Measurements from ENCODE around the gene GRPEL1.
A peak's percentile ranks its signal among the peaks of the same experiment; 100 is the strongest.

GRPEL1 gene

GRCh38 chr4:7049295-7049694 is 18.6 kb downstream of the GRPEL1 start:
- Histone ChIP-seq H3K4me1 (ENCODE audit: control insufficient read depth, insufficient read depth, low read length) (peaks cover 3% of the 10 kb centered on the region; the same call in 1 of the 2 replicates), H3K4me3 (ENCODE audit: low read depth, low read length) (no peak overlapping the region), H3K36me3 (ENCODE audit: control insufficient read depth in 2 of 2, insufficient read depth in 1 of 2, low read length in 2 of 2) (peaks cover 0 to 42% of the 10 kb centered on the region in 2 experiments; a peak in 1 of 3 replicates), H3K27ac (ENCODE audit: extremely low read depth, low read depth, low read length) (no peak overlapping the region), H3K9me3 (ENCODE audit: control insufficient read depth, insufficient read depth, low read depth, low read length) (no peaks in the 10 kb centered on the region)
- TF ChIP-seq PRDM6 (tag by site-specific recombination; IDR thresholded peaks at IDR 0.05) = no peak
- no peak for TF ChIP-seq ZNF274 (IDR thresholded peaks at IDR 0.05; ENCODE audit: low read length)
- TF ChIP-seq ZNF274 (tag by site-specific recombination; IDR thresholded peaks at IDR 0.05; ENCODE audit: borderline replicate concordance) = no peak
- TF ChIP-seq AEBP2 (tag by site-specific recombination; IDR thresholded peaks at IDR 0.05; ENCODE audit: borderline replicate concordance) = no peak
- TF ChIP-seq ZBTB21 (tag by site-specific recombination; IDR thresholded peaks at IDR 0.05) = no peak
- no peak for TF ChIP-seq ZNF776 (tag by site-specific recombination; IDR thresholded peaks at IDR 0.05; ENCODE audit: borderline replicate concordance)
- TF ChIP-seq BCL11A (tag by site-specific recombination; IDR thresholded peaks at IDR 0.05; ENCODE audit: low read depth) = no peak
- no peak for TF ChIP-seq ZNF580 (tag by site-specific recombination; IDR thresholded peaks at IDR 0.05)
- TF ChIP-seq ZNF548 (tag by site-specific recombination; IDR thresholded peaks at IDR 0.05) = no peak
- no peak for TF ChIP-seq TCF7L2 (IDR thresholded peaks at IDR 0.05; ENCODE audit: borderline replicate concordance, low read depth, low read length)
- no peak for TF ChIP-seq ZSCAN16 (tag by site-specific recombination; IDR thresholded peaks at IDR 0.05)
- ChIA-PET CTCF (no interaction called here), POLR2A (no interaction called here)

GRCh38 chr4:7048642-7049041 is 19.2 kb downstream of the GRPEL1 start:
- Histone ChIP-seq H3K9me3 (ENCODE audit: control insufficient read depth, insufficient read depth, low read depth, low read length) (no peaks in the 10 kb centered on the region), H3K4me3 (ENCODE audit: low read depth, low read length) (no peak overlapping the region), H3K36me3 (ENCODE audit: control insufficient read depth in 2 of 2, insufficient read depth in 1 of 2, low read length in 2 of 2) (peaks cover 0 to 35% of the 10 kb centered on the region in 2 experiments; a peak in 1 of 3 replicates), H3K4me1 (ENCODE audit: control insufficient read depth, insufficient read depth, low read length) (peaks cover 3% of the 10 kb centered on the region; the same call in 1 of the 2 replicates), H3K27ac (ENCODE audit: extremely low read depth, low read depth, low read length) (no peak overlapping the region)
- ChIA-PET CTCF (no interaction called here), POLR2A (no interaction called here)
- no peak for TF ChIP-seq ZNF521 (tag by site-specific recombination; IDR thresholded peaks at IDR 0.05)
- no peak for TF ChIP-seq ZNF670 (tag by site-specific recombination; IDR thresholded peaks at IDR 0.05; ENCODE audit: low read depth)
- TF ChIP-seq ZNF600 (tag by site-specific recombination; IDR thresholded peaks at IDR 0.05) = peak; percentile 53; the same call in 1 of the 2 replicates

GRCh38 chr4:7046971-7047370 is 20.9 kb downstream of the GRPEL1 start:
- POLR2A ChIA-PET = interaction anchor here (1.2 kb wide), 1 partner anchor 21 kb away, joined by 4 read pairs; the partner anchor contains the start of gene GRPEL1
- Histone ChIP-seq H3K4me1 (ENCODE audit: control insufficient read depth, insufficient read depth, low read length) (peaks cover 3% of the 10 kb centered on the region; the same call in 1 of the 2 replicates), H3K9me3 (ENCODE audit: control insufficient read depth, insufficient read depth, low read depth, low read length) (no peaks in the 10 kb centered on the region), H3K27ac (ENCODE audit: extremely low read depth, low read depth, low read length) (no peak overlapping the region), H3K4me3 (ENCODE audit: low read depth, low read length) (no peak overlapping the region), H3K36me3 (ENCODE audit: control insufficient read depth in 2 of 2, insufficient read depth in 1 of 2, low read length in 2 of 2) (peaks cover 0 to 23% of the 10 kb centered on the region in 2 experiments; a peak in 1 of 3 replicates)
- CTCF ChIA-PET = interaction anchor here (1.1 kb wide), 1 partner anchor 72 kb away, joined by 4 read pairs; no protein-coding TSS in a partner anchor
- TF ChIP-seq ZNF768 (tag by site-specific recombination; IDR thresholded peaks at IDR 0.05) (no peak), GLIS1 (tag by site-specific recombination; IDR thresholded peaks at IDR 0.05) (no peak), ZNF391 (tag by site-specific recombination; IDR thresholded peaks at IDR 0.05; ENCODE audit: borderline replicate concordance, low read depth) (no peak), EGR2 (tag by site-specific recombination; IDR thresholded peaks at IDR 0.05; ENCODE audit: low read depth) (no peak), ZNF23 (tag by site-specific recombination; IDR thresholded peaks at IDR 0.05; ENCODE audit: borderline replicate concordance) (no peak), PATZ1 (tag by site-specific recombination; IDR thresholded peaks at IDR 0.05) (no peak), ZNF354C (tag by site-specific recombination; IDR thresholded peaks at IDR 0.05; ENCODE audit: borderline replicate concordance, low read depth) (no peak), BCL11A (tag by site-specific recombination; IDR thresholded peaks at IDR 0.05; ENCODE audit: low read depth) (no peak), SETDB1 (IDR thresholded peaks at IDR 0.05; ENCODE audit: insufficient read length, low read length) (no peak), ZNF791 (tag by site-specific recombination; IDR thresholded peaks at IDR 0.05) (no peak), ZNF416 (tag by site-specific recombination; IDR thresholded peaks at IDR 0.05) (no peak)

Measured in HEK293 (cell line).